H1 (cell line): ENCODE results near the gene ZBTB2. TPM values are rescaled to one million over a fixed set of nuclear protein-coding genes. Genes with fewer than 3 reads are reported as not detected.

Experiments used
- CTCF ChIA-PET: fragments of 300-600 bp; sonication (Branson Sonifier 250); formaldehyde crosslinking; loops from one replicate; lab custom pipeline; 2021; ENCODE audit not compliant: partially characterized antibody; lab: Charles Lee
- POLR2A ChIA-PET: fragments of 300-600 bp; sonication (Branson Sonifier 250); formaldehyde crosslinking; loops from one replicate; lab custom pipeline; 2021; ENCODE audit warnings: inconsistent platforms; ENCODE audit not compliant: partially characterized antibody; lab: Charles Lee
- DNase-seq, 2 experiments: peaks; one replicate each; pipeline versions ENCODE4 v3.0.0 to v3.0.0-alpha.2; 2010 to 2022; ENCODE audit warnings: low spot score in 2 of 2, low read depth in 1 of 2, mixed read lengths in 1 of 2
- FAIRE-seq: peaks from 2 replicates; lab custom pipeline; 2011; peaks lifted over from hg19 to GRCh38; lab: Jason Lieb, UNC
- H2AFZ ChIP-seq: 2 replicates; pipeline ENCODE4 v1.8.1; 2012; ENCODE audit warnings: low read length, inconsistent platforms
- H2AK5ac ChIP-seq: 2 replicates; pipeline ENCODE4 v1.6.1; 2013; ENCODE audit warnings: low read depth, low read length
- H2BK120ac ChIP-seq: replicated peaks from 2 replicates; pipeline ENCODE3; 2013; ENCODE audit warnings: low read depth, low read length, inconsistent platforms
- H2BK12ac ChIP-seq: 2 replicates; pipeline ENCODE4 v1.6.1; 2013; ENCODE audit warnings: low read depth, low read length
- H2BK15ac ChIP-seq: 2 replicates; pipeline ENCODE4 v1.6.1; 2013; ENCODE audit warnings: low read length
- H2BK20ac ChIP-seq: 2 replicates; pipeline ENCODE4 v1.6.1; 2013; ENCODE audit warnings: low read length
- H2BK5ac ChIP-seq: 2 replicates; pipeline ENCODE4 v1.6.1; 2013; ENCODE audit warnings: low read depth, low read length
- H3K14ac ChIP-seq: 2 replicates; pipeline ENCODE4 v1.6.1; 2013; ENCODE audit warnings: inconsistent platforms; ENCODE audit not compliant: insufficient read length
- H3K18ac ChIP-seq: 2 replicates; pipeline ENCODE4 v1.6.1; 2013; ENCODE audit warnings: low read length; ENCODE audit errors: extremely low read depth
- H3K23ac ChIP-seq: 2 replicates; pipeline ENCODE4 v1.6.1; 2013; ENCODE audit warnings: inconsistent platforms; ENCODE audit not compliant: insufficient read length
- H3K23me2 ChIP-seq: 2 replicates; pipeline ENCODE4 v1.6.1; 2013; ENCODE audit warnings: low read depth, low read length
- H3K27ac ChIP-seq: 2 replicates; pipeline ENCODE4 v1.6.1; 2011; ENCODE audit warnings: low read depth, low read length, inconsistent platforms
- H3K27me3 ChIP-seq, 4 experiments: replicated peaks in 1 of 4; 1 replicate in 1 of 4; 2 replicates in 3 of 4; pipeline versions ENCODE4 v1.6.1 to v1.8.1; 2011 to 2013; ENCODE audit warnings: low read length in 3 of 4, mild to moderate bottlenecking in 3 of 4, inconsistent platforms in 2 of 4, mixed read lengths in 2 of 4, moderate library complexity in 1 of 4; ENCODE audit not compliant: control insufficient read depth in 3 of 4, insufficient read depth in 3 of 4; ENCODE audit errors: extremely low read depth in 1 of 4
- H3K36me3 ChIP-seq, 4 experiments: 2 replicates each; pipeline versions ENCODE4 v1.6.1 to v1.8.1; 2011 to 2013; ENCODE audit warnings: mild to moderate bottlenecking in 4 of 4, low read length in 3 of 4, moderate library complexity in 2 of 4, control low read depth in 1 of 4, inconsistent platforms in 1 of 4; ENCODE audit not compliant: insufficient read depth in 4 of 4, control insufficient read depth in 2 of 4
- H3K4ac ChIP-seq: replicated peaks from 2 replicates; pipeline ENCODE3; 2013; ENCODE audit warnings: low read length, low read depth, mixed read lengths, inconsistent platforms; ENCODE audit not compliant: insufficient read length
- H3K4me1 ChIP-seq, 4 experiments: replicated peaks in 1 of 4; 1 replicate in 1 of 4; 2 replicates in 3 of 4; pipeline versions ENCODE4 v1.6.1 to v1.8.1; 2011 to 2013; ENCODE audit warnings: low read length in 3 of 4, inconsistent platforms in 2 of 4, mixed read lengths in 1 of 4; ENCODE audit not compliant: insufficient read depth in 4 of 4, control insufficient read depth in 3 of 4
- H3K4me2 ChIP-seq, 2 experiments: 2 replicates each; pipeline versions ENCODE4 v1.6.1 to v1.8.1; 2011 to 2013; ENCODE audit warnings: low read depth in 2 of 2, low read length in 2 of 2, control low read depth in 1 of 2, inconsistent platforms in 1 of 2, mild to moderate bottlenecking in 1 of 2; ENCODE audit not compliant: insufficient read depth in 1 of 2
- H3K4me3 ChIP-seq, 4 experiments: fragments of 200-600, 300-600 bp in 1 of 4; sonication (generic), shearing (Covaris generic), sonication (Bioruptor Twin) in 1 of 4; 2 replicates each; pipeline versions ENCODE4 v1.5.1 to v1.8.1; 2011 to 2016; ENCODE audit warnings: low read length in 4 of 4, low read depth in 3 of 4, control low read depth in 2 of 4, inconsistent platforms in 2 of 4, mild to moderate bottlenecking in 2 of 4, mixed read lengths in 1 of 4, moderate library complexity in 1 of 4; ENCODE audit not compliant: insufficient read depth in 2 of 4; ENCODE audit errors: extremely low read depth in 1 of 4
- H3K56ac ChIP-seq: replicated peaks from 2 replicates; pipeline ENCODE3; 2013; ENCODE audit warnings: low read depth, mild to moderate bottlenecking, mixed read lengths, low read length, inconsistent platforms; ENCODE audit not compliant: insufficient read length
- H3K79me1 ChIP-seq: 2 replicates; pipeline ENCODE4 v1.6.1; 2013; ENCODE audit warnings: low read depth, low read length, control low read depth
- H3K79me2 ChIP-seq, 2 experiments: 2 replicates each; pipeline versions ENCODE4 v1.6.1 to v1.8.1; 2012 to 2013; ENCODE audit warnings: low read length in 2 of 2, mild to moderate bottlenecking in 2 of 2, inconsistent platforms in 1 of 2; ENCODE audit not compliant: insufficient read depth in 2 of 2, control insufficient read depth in 1 of 2
- H3K9ac ChIP-seq, 4 experiments: replicated peaks in 1 of 4; 1 replicate in 1 of 4; 2 replicates in 3 of 4; pipeline versions ENCODE4 v1.6.1 to v1.8.1; 2011 to 2013; ENCODE audit warnings: low read depth in 3 of 4, low read length in 3 of 4, control low read depth in 2 of 4, mild to moderate bottlenecking in 2 of 4, moderate library complexity in 2 of 4, inconsistent platforms in 1 of 4; ENCODE audit errors: extremely low read depth in 1 of 4
- H3K9me3 ChIP-seq, 2 experiments: 2 replicates each; pipeline versions ENCODE4 v1.6.1 to v1.8.1; 2012 to 2013; ENCODE audit warnings: mild to moderate bottlenecking in 2 of 2, moderate library complexity in 2 of 2, control low read depth in 1 of 2, inconsistent platforms in 1 of 2, low read depth in 1 of 2, low read length in 1 of 2, mixed read lengths in 1 of 2; ENCODE audit not compliant: insufficient read depth in 2 of 2
- H4K20me1 ChIP-seq, 2 experiments: replicated peaks in 1 of 2; 2 replicates each; pipeline versions ENCODE3 to v1.8.1; 2011 to 2013; ENCODE audit warnings: inconsistent platforms in 2 of 2, low read length in 2 of 2, mild to moderate bottlenecking in 1 of 2; ENCODE audit not compliant: insufficient read depth in 2 of 2, control insufficient read depth in 1 of 2
- H4K5ac ChIP-seq: 2 replicates; pipeline ENCODE4 v1.6.1; 2013; ENCODE audit warnings: low read length, low read depth, mixed read lengths, inconsistent platforms; ENCODE audit not compliant: insufficient read length
- H4K8ac ChIP-seq: 2 replicates; pipeline ENCODE4 v1.8.0; 2013; ENCODE audit warnings: mild to moderate bottlenecking, moderate library complexity, low read length, inconsistent platforms; ENCODE audit not compliant: insufficient read depth; ENCODE audit errors: extremely low read depth
- H4K91ac ChIP-seq: replicated peaks from 2 replicates; pipeline ENCODE3; 2013; ENCODE audit warnings: low read length, mixed read lengths, inconsistent platforms; ENCODE audit not compliant: insufficient read length
- CHD2 ChIP-seq: IDR thresholded peaks from 2 replicates; pipeline ENCODE4 v1.6.1; 2012; ENCODE audit warnings: low read length, improper control_type of control experiment
- MAFK ChIP-seq: IDR thresholded peaks from 2 replicates; pipeline ENCODE4 v1.6.1; 2012; ENCODE audit warnings: low read depth, mild to moderate bottlenecking, improper control_type of control experiment, low read length
- POLR2AphosphoS5 ChIP-seq: IDR thresholded peaks from 2 replicates; pipeline ENCODE4 v1.6.1; 2011; ENCODE audit warnings: low read depth, low read length
- RBBP5 ChIP-seq: IDR thresholded peaks from 2 replicates; pipeline ENCODE4 v1.7.1; 2012; ENCODE audit warnings: low read depth, mild to moderate bottlenecking, inconsistent platforms, low read length, moderate library complexity, borderline replicate concordance
- RFX5 ChIP-seq: IDR thresholded peaks from 2 replicates; pipeline ENCODE4 v1.6.1; 2011; ENCODE audit warnings: low read depth, low read length, improper control_type of control experiment, borderline replicate concordance
- SIX5 ChIP-seq: IDR thresholded peaks from 2 replicates; pipeline ENCODE4 v1.6.1; 2011; ENCODE audit warnings: mild to moderate bottlenecking, low read depth, low read length
- USF2 ChIP-seq: IDR thresholded peaks from 2 replicates; pipeline ENCODE4 v1.6.1; 2011; ENCODE audit warnings: low read length, improper control_type of control experiment
- ZNF274 ChIP-seq: IDR thresholded peaks from 2 replicates; pipeline ENCODE4 v1.7.0; 2012; ENCODE audit warnings: low read length, borderline replicate concordance; ENCODE audit errors: extremely low read depth
- WGBS, 2 experiments: shearing (Covaris generic) in 1 of 2; methylation state at CpG; one replicate each; pipeline versions ENCODE4 v1.1.6 to v1.1.7; 2013 to 2015; ENCODE audit warnings: low lambda C conversion rate in 2 of 2, mixed read lengths in 2 of 2, inconsistent platforms in 1 of 2, low coverage in 1 of 2, missing lambda C conversion rate in 1 of 2; ENCODE audit not compliant: insufficient replicate concordance in 2 of 2, insufficient coverage in 1 of 2, insufficient read length in 1 of 2; ENCODE audit errors: extremely low coverage in 1 of 2, missing lambda C conversion rate in 1 of 2; 5-methylcytosine and 5-hydroxymethylcytosine counted together
- polyA plus RNA-seq, 7 experiments: library from polyadenylated mRNA; depleted of rRNA in 3 of 7; stranded (reverse) in 5 of 7; unstranded in 2 of 7; fragments of >200 nt in 5 of 7; fragments of 200-250 nt in 2 of 7; gene quantifications; 1 replicate in 5 of 7; 2 replicates in 1 of 7; 4 replicates in 1 of 7; pipeline versions ENCODE4 v1.2.1 to v1.2.3, GENCODE V29; 2011 to 2013; ENCODE audit warnings: missing spikeins in 2 of 7, mixed read lengths in 2 of 7
- total RNA-seq: library from RNA; stranded (reverse); fragmentation: NEBNext Ultra II Directional; extraction: Animal tissue kit (Norgen Biotek cat#: 25700); gene quantifications from 2 replicates; pipeline ENCODE4 v1.2.1, GENCODE V29; 2021

ZBTB2 gene
- total and polyA plus RNA-seq, 2 of the 8 experiments (the other 6 are each of a cell fraction or from before 2014, with no cell fraction given) = 16.1 to 23.7 TPM

GRCh38 chr6:151379933-151380847 is 11.2 kb downstream of the ZBTB2 start:
- ChIA-PET POLR2A (interaction anchor here (1.4 kb wide), 1 partner anchor 9 kb away, joined by 6 read pairs; no protein-coding TSS in a partner anchor), CTCF (no interaction called here)
- Histone ChIP-seq H3K27me3 (no peaks in the 10 kb centered on the region), H4K8ac (0 out of 2 replicates have a peak overlapping the region, but pooled peaks have one; percentile 71), H3K36me3 (no peaks in the 10 kb centered on the region; a peak in 1 of 8 replicates), H4K20me1 (peaks cover 0 to 2% of the 10 kb centered on the region in 2 experiments), H4K91ac (no peak overlapping the region), H3K4me1 (peaks cover 0 to 3% (median under 1%) of the 10 kb centered on the region in 4 experiments; a peak in 4 of 7 replicates), H3K4me3 (no peak overlapping the region), H3K79me1 (peaks cover 5% of the 10 kb centered on the region), H2BK12ac (no peak overlapping the region), H3K23me2 (no peaks in the 10 kb centered on the region), H2BK20ac (no peak overlapping the region), H3K56ac (no peak overlapping the region), H3K9ac (no peak overlapping the region), H3K4ac (no peak overlapping the region), H2BK5ac (no peak overlapping the region), H4K5ac (no peak overlapping the region), H3K27ac (no peak overlapping the region), H2BK120ac (no peak overlapping the region), H3K79me2 (peaks cover 8 to 81% of the 10 kb centered on the region in 2 experiments), H3K23ac (no peak overlapping the region), H3K4me2 (no peak overlapping the region), H2AFZ (no peak overlapping the region), H2BK15ac (no peak overlapping the region), H3K18ac (no peak overlapping the region; the same call in 1 of the 2 replicates), H3K9me3 (no peaks in the 10 kb centered on the region), H2AK5ac (no peak overlapping the region), H3K14ac (no peak overlapping the region)
- FAIRE-seq (no peak), DNase-seq (no peak)
- TF ChIP-seq ZNF274 (no peak), MAFK (no peak), RFX5 (no peak), POLR2AphosphoS5 (no peak), CHD2 (no peak), USF2 (no peak), RBBP5 (no peak), SIX5 (no peak)
- WGBS, 2 experiments = 84% methylated on average over 14 of the region's 14 CpGs; no CpG with 5 or more reads in 1 of the 2 experiments
